ENCODE data around the gene NFIX. TPM values are rescaled to one million over a fixed set of nuclear protein-coding genes. Genes with fewer than 3 reads are reported as not detected.

The NFIX gene
- total and polyA plus RNA-seq, 2 of the 13 experiments (the other 11 are each of a cell fraction or from before 2014, with no cell fraction given), result 3.4 to 5.4 TPM

DNA sequence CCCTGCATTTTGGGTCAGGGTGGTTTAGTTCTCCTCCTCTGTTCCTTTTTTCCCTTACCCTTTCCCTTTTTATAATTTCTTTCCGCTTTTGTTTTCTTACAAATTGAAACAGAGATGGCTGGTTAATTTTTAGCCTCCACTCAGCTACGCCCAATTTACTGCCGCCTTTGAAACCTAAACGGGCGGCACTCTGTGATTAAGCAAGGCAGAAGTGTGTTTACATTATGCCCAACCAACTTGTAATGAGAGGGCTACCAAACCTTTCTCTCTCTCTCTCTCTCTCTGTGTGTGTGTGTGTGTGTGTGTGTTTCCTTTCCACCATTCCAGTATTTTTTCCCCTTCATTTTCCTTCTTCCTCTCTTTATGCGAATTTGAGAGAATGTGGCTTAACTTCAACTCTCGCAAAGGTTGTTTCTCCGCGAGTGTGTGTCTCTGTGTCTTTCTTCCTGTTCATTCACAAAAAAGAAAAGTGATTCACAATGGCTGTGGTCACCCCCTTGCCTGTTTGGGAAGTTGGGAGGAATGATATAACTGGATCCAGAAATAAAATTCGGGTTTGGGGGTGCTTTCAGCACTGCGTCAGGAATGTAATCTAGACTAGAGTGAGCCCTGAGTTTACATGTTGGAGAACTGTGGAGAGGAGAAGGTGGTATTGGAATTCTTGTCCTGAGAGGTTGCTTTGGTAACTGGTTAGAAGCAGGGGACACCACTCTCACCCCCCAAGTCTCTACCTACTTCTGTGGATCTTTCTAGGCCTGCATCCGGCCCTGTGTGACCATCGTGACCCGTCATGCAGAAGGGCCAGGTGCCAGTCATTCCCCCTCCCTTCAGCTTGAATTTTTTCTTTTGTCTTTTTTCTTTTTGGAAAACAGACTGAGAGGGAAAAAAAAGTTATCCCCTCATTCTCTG, 31.4 kb downstream of the NFIX start (continued):
- TF ChIP-seq, protein P1, sequence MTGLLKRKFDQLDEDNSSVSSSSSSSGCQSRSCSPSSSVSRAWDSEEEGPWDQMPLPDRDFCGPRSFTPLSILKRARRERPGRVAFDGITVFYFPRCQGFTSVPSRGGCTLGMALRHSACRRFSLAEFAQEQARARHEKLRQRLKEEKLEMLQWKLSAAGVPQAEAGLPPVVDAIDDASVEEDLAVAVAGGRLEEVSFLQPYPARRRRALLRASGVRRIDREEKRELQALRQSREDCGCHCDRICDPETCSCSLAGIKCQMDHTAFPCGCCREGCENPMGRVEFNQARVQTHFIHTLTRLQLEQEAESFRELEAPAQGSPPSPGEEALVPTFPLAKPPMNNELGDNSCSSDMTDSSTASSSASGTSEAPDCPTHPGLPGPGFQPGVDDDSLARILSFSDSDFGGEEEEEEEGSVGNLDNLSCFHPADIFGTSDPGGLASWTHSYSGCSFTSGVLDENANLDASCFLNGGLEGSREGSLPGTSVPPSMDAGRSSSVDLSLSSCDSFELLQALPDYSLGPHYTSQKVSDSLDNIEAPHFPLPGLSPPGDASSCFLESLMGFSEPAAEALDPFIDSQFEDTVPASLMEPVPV (CRISPR knock-in tag; IDR thresholded peaks at IDR 0.05), result no peak
- TF ChIP-seq MATR3 (CRISPR knock-in tag; IDR thresholded peaks at IDR 0.05) (no peak), ZFAT (CRISPR knock-in tag; conservative IDR thresholded peaks at IDR 0.05) (no peak), STAG1 (CRISPR knock-in tag; IDR thresholded peaks at IDR 0.05) (peak; percentile 9; the same call in 1 of the 2 replicates), ZNF569 (CRISPR knock-in tag; IDR thresholded peaks at IDR 0.05; ENCODE audit: borderline replicate concordance) (no peak), ZNF451 (CRISPR knock-in tag; IDR thresholded peaks at IDR 0.05) (no peak), GABPA (IDR thresholded peaks at IDR 0.05; ENCODE audit: low read depth, low read length) (no peak), GABPA (CRISPR knock-in tag; IDR thresholded peaks at IDR 0.05; ENCODE audit: low read depth) (peak; percentile 52), ZNF121 (CRISPR knock-in tag; IDR thresholded peaks at IDR 0.05) (no peak), ZNF629 (CRISPR knock-in tag; conservative IDR thresholded peaks at IDR 0.05) (no peak), SP5 (CRISPR knock-in tag; IDR thresholded peaks at IDR 0.05; ENCODE audit: borderline replicate concordance, low read depth) (peak; percentile 96), CCDC6 (CRISPR knock-in tag; IDR thresholded peaks at IDR 0.05) (no peak), PLRG1 (conservative IDR thresholded peaks at IDR 0.05) (no peak), MAZ (IDR thresholded peaks at IDR 0.05; ENCODE audit: borderline replicate concordance, low read depth, low read length) (no peak), MAZ (CRISPR knock-in tag; IDR thresholded peaks at IDR 0.05; ENCODE audit: low read depth) (no peak), HCFC1 (IDR thresholded peaks at IDR 0.05; ENCODE audit: low read depth, low read length) (no peak), ARNTL (CRISPR knock-in tag; IDR thresholded peaks at IDR 0.05) (peak; percentile 84)
- TF ChIP-seq, protein P2, sequence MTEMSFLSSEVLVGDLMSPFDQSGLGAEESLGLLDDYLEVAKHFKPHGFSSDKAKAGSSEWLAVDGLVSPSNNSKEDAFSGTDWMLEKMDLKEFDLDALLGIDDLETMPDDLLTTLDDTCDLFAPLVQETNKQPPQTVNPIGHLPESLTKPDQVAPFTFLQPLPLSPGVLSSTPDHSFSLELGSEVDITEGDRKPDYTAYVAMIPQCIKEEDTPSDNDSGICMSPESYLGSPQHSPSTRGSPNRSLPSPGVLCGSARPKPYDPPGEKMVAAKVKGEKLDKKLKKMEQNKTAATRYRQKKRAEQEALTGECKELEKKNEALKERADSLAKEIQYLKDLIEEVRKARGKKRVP (CRISPR knock-in tag; IDR thresholded peaks at IDR 0.05), result peak in 1 of 2 experiments; percentile 70; a peak in 2 of 4 replicates
- TF ChIP-seq, protein P3, sequence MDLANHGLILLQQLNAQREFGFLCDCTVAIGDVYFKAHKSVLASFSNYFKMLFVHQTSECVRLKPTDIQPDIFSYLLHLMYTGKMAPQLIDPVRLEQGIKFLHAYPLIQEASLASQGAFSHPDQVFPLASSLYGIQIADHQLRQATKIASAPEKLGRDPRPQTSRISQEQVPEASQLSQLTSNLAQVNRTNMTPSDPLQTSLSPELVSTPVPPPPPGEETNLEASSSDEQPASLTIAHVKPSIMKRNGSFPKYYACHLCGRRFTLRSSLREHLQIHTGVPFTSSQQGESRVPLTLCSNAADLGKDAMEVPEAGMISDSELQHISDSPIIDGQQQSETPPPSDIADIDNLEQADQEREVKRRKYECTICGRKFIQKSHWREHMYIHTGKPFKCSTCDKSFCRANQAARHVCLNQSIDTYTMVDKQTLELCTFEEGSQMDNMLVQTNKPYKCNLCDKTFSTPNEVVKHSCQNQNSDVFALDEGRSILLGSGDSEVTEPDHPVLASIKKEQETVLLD (CRISPR knock-in tag; IDR thresholded peaks at IDR 0.05; ENCODE audit: low read depth), result no peak
- TF ChIP-seq, protein P4, sequence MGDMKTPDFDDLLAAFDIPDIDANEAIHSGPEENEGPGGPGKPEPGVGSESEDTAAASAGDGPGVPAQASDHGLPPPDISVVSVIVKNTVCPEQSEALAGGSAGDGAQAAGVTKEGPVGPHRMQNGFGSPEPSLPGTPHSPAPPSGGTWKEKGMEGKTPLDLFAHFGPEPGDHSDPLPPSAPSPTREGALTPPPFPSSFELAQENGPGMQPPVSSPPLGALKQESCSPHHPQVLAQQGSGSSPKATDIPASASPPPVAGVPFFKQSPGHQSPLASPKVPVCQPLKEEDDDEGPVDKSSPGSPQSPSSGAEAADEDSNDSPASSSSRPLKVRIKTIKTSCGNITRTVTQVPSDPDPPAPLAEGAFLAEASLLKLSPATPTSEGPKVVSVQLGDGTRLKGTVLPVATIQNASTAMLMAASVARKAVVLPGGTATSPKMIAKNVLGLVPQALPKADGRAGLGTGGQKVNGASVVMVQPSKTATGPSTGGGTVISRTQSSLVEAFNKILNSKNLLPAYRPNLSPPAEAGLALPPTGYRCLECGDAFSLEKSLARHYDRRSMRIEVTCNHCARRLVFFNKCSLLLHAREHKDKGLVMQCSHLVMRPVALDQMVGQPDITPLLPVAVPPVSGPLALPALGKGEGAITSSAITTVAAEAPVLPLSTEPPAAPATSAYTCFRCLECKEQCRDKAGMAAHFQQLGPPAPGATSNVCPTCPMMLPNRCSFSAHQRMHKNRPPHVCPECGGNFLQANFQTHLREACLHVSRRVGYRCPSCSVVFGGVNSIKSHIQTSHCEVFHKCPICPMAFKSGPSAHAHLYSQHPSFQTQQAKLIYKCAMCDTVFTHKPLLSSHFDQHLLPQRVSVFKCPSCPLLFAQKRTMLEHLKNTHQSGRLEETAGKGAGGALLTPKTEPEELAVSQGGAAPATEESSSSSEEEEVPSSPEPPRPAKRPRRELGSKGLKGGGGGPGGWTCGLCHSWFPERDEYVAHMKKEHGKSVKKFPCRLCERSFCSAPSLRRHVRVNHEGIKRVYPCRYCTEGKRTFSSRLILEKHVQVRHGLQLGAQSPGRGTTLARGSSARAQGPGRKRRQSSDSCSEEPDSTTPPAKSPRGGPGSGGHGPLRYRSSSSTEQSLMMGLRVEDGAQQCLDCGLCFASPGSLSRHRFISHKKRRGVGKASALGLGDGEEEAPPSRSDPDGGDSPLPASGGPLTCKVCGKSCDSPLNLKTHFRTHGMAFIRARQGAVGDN (CRISPR knock-in tag; IDR thresholded peaks at IDR 0.05), result no peak
- TF ChIP-seq, protein P5, sequence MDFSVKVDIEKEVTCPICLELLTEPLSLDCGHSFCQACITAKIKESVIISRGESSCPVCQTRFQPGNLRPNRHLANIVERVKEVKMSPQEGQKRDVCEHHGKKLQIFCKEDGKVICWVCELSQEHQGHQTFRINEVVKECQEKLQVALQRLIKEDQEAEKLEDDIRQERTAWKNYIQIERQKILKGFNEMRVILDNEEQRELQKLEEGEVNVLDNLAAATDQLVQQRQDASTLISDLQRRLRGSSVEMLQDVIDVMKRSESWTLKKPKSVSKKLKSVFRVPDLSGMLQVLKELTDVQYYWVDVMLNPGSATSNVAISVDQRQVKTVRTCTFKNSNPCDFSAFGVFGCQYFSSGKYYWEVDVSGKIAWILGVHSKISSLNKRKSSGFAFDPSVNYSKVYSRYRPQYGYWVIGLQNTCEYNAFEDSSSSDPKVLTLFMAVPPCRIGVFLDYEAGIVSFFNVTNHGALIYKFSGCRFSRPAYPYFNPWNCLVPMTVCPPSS (IDR thresholded peaks at IDR 0.05), result no peak
